ENCODE measurements around the gene LRRC23. TPM values are rescaled to one million over a fixed set of nuclear protein-coding genes. Genes with fewer than 3 reads are reported as not detected.

LRRC23 gene
- total RNA-seq, 1 experiment from 2014 or later, result 8.0 TPM

- Histone ChIP-seq H3K9me2 (ENCODE audit: insufficient read depth) (no peaks in the 10 kb centered on the region), H4K20me1 (ENCODE audit: insufficient read depth) (peaks cover 12% of the 10 kb centered on the region; the same call in 1 of the 2 replicates), H3K4me1 (ENCODE audit: control insufficient read depth in 1 of 2, insufficient read depth in 2 of 2, low read length in 2 of 2) (peaks cover 28 to 59% of the 10 kb centered on the region in 2 experiments), H3K79me2 (ENCODE audit: insufficient read depth, low read length) (peaks cover 57% of the 10 kb centered on the region), H3K27me3 (ENCODE audit: insufficient read depth, low read length) (no peaks in the 10 kb centered on the region), H3K27ac (ENCODE audit: low read depth, low read length) (peak overlapping the region; percentile 96), H3K9me3 (ENCODE audit: control insufficient read depth in 1 of 2, insufficient read depth in 1 of 2, low read depth in 1 of 2, low read length in 2 of 2) (no peaks in the 10 kb centered on the region), H2AFZ (ENCODE audit: low read depth, low read length, poor library complexity, severe bottlenecking) (no peak overlapping the region), H3K4me2 (ENCODE audit: low read length) (peak overlapping the region; percentile 92), H3K36me3 (ENCODE audit: control insufficient read depth in 1 of 2, insufficient read depth in 2 of 2, low read length in 2 of 2) (peaks cover 8 to 33% of the 10 kb centered on the region in 2 experiments; a peak in 2 of 4 replicates), H3K9ac (ENCODE audit: low read length) (peak overlapping the region; percentile 86), H3K4me3 (replicated peaks in 1 of 2; ENCODE audit: low read depth in 1 of 2, low read length in 2 of 2) (peak overlapping the region; percentile 73 to 92)
- CTCF ChIA-PET, result interaction anchor here (1.5 to 4.1 kb wide), 12 partner anchors 13 to 242 kb away, joined by 3 to 30 read pairs (median 15); partner anchors contain the start of genes C1RL, CDCA3, MLF2 and USP5
- POLR2A ChIA-PET, result interaction anchor here (0.6 to 10.9 kb wide), 7 partner anchors 19 to 94 kb away, joined by 3 to 186 read pairs (median 7); partner anchors contain the start of genes C12orf57, CDCA3, RNU7-1 and USP5
- no TSS peak for BruUV-seq (replicated peaks)
- DNase-seq (ENCODE audit: low read depth, low spot score), result peak; percentile 56
- intact Hi-C loops (cut with micrococcal nuclease), result loop anchor here (1.0 to 5.0 kb wide), 3 partner anchors 20 to 766 kb away; partner anchors contain the start of gene ATN1
- RAD21 ChIA-PET (ENCODE audit: low non-redundant PET in 1 of 2, low total read pairs in 2 of 2, uncharacterized antibody in 2 of 2, unreplicated experiment in 2 of 2), result interaction anchor here in 1 of 2 experiments (0.6 kb wide), 1 partner anchor 73 kb away, joined by 4 read pairs; the partner anchor contains the start of gene C12orf57
- ATAC-seq, result peak; percentile 49
- no peak for TF ChIP-seq ATF3 (IDR thresholded peaks at IDR 0.05)
- TF ChIP-seq, protein P1, sequence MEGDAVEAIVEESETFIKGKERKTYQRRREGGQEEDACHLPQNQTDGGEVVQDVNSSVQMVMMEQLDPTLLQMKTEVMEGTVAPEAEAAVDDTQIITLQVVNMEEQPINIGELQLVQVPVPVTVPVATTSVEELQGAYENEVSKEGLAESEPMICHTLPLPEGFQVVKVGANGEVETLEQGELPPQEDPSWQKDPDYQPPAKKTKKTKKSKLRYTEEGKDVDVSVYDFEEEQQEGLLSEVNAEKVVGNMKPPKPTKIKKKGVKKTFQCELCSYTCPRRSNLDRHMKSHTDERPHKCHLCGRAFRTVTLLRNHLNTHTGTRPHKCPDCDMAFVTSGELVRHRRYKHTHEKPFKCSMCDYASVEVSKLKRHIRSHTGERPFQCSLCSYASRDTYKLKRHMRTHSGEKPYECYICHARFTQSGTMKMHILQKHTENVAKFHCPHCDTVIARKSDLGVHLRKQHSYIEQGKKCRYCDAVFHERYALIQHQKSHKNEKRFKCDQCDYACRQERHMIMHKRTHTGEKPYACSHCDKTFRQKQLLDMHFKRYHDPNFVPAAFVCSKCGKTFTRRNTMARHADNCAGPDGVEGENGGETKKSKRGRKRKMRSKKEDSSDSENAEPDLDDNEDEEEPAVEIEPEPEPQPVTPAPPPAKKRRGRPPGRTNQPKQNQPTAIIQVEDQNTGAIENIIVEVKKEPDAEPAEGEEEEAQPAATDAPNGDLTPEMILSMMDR (IDR thresholded peaks at IDR 0.05 in 2 of 3, conservative IDR thresholded peaks at IDR 0.05 in 1 of 3; ENCODE audit: borderline replicate concordance in 1 of 3, insufficient read depth in 1 of 3, low read depth in 2 of 3, low read length in 2 of 3), result peak in 1 of 3 experiments; percentile 12; a peak in 1 of 6 replicates
- no peak for TF ChIP-seq ELF1 (IDR thresholded peaks at IDR 0.05; ENCODE audit: borderline replicate concordance, low read depth)
- TF ChIP-seq YY1 (IDR thresholded peaks at IDR 0.05; ENCODE audit: extremely low read depth, insufficient replicate concordance, low read depth, low read length), result no peak
- no peak for TF ChIP-seq RAD21 (IDR thresholded peaks at IDR 0.05; ENCODE audit: low read depth)
- TF ChIP-seq CEBPB (IDR thresholded peaks at IDR 0.05; ENCODE audit: low read depth), result no peak
- no peak for TF ChIP-seq TCF7L2 (IDR thresholded peaks at IDR 0.05; ENCODE audit: borderline replicate concordance, extremely low read depth, insufficient read depth, insufficient read length)
- TF ChIP-seq, protein P2, sequence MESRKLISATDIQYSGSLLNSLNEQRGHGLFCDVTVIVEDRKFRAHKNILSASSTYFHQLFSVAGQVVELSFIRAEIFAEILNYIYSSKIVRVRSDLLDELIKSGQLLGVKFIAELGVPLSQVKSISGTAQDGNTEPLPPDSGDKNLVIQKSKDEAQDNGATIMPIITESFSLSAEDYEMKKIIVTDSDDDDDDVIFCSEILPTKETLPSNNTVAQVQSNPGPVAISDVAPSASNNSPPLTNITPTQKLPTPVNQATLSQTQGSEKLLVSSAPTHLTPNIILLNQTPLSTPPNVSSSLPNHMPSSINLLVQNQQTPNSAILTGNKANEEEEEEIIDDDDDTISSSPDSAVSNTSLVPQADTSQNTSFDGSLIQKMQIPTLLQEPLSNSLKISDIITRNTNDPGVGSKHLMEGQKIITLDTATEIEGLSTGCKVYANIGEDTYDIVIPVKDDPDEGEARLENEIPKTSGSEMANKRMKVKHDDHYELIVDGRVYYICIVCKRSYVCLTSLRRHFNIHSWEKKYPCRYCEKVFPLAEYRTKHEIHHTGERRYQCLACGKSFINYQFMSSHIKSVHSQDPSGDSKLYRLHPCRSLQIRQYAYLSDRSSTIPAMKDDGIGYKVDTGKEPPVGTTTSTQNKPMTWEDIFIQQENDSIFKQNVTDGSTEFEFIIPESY (IDR thresholded peaks at IDR 0.05; ENCODE audit: extremely low read depth, insufficient replicate concordance, low read length), result no peak
- TF ChIP-seq POLR2A (IDR thresholded peaks at IDR 0.05; ENCODE audit: borderline replicate concordance, extremely low read depth, insufficient read depth, insufficient read length), result peak; percentile 74
- TF ChIP-seq POLR2AphosphoS5 (IDR thresholded peaks at IDR 0.05; ENCODE audit: low read depth, low read length), result peak; percentile 86; the same call in 1 of the 2 replicates
- no peak for TF ChIP-seq SRF (IDR thresholded peaks at IDR 0.05; ENCODE audit: low read depth)
- no peak for TF ChIP-seq SP1 (IDR thresholded peaks at IDR 0.05; ENCODE audit: low read depth)
- no peak for TF ChIP-seq EZH2 (IDR thresholded peaks at IDR 0.05)
- TF ChIP-seq EZH2phosphoT487 (IDR thresholded peaks at IDR 0.05; ENCODE audit: borderline replicate concordance), result no peak
- no peak for TF ChIP-seq ZFX (IDR thresholded peaks at IDR 0.05)
- TF ChIP-seq EGR1 (IDR thresholded peaks at IDR 0.05; ENCODE audit: low read depth), result no peak
- TF ChIP-seq SIN3A (IDR thresholded peaks at IDR 0.05; ENCODE audit: low read depth), result no peak
Measured at GRCh38 chr12:6871052-6871957, 33.3 kb upstream of the LRRC23 start.

All from HCT116 (cell line).